ENCODE results near the gene DYSF. TPM values are rescaled to one million over a fixed set of nuclear protein-coding genes. Genes with fewer than 3 reads are reported as not detected.

Gene DYSF
- total RNA-seq, 1 experiment from 2014 or later: 0.24 TPM

- Histone ChIP-seq H3K36me3 (ENCODE audit: insufficient read depth, low read length, poor library complexity, severe bottlenecking) (no peaks in the 10 kb centered on the region), H3K27ac (ENCODE audit: low read depth, low read length, poor library complexity, severe bottlenecking) (no peak overlapping the region), H3K9me3 (ENCODE audit: low read depth, low read length, poor library complexity, severe bottlenecking) (no peaks in the 10 kb centered on the region), H3K4me1 (ENCODE audit: insufficient read depth, low read length, poor library complexity, severe bottlenecking) (no peaks in the 10 kb centered on the region), H3K27me3 (replicated peaks; ENCODE audit: insufficient read depth, low read depth, low read length, poor library complexity) (no peaks in the 10 kb centered on the region), H3K4me3 (ENCODE audit: low read depth, low read length, poor library complexity, severe bottlenecking) (no peak overlapping the region)
- ChIA-PET CTCF (no interaction called here), POLR2A (ENCODE audit: low non-redundant PET) (no interaction called here)
- TF ChIP-seq, protein P1, sequence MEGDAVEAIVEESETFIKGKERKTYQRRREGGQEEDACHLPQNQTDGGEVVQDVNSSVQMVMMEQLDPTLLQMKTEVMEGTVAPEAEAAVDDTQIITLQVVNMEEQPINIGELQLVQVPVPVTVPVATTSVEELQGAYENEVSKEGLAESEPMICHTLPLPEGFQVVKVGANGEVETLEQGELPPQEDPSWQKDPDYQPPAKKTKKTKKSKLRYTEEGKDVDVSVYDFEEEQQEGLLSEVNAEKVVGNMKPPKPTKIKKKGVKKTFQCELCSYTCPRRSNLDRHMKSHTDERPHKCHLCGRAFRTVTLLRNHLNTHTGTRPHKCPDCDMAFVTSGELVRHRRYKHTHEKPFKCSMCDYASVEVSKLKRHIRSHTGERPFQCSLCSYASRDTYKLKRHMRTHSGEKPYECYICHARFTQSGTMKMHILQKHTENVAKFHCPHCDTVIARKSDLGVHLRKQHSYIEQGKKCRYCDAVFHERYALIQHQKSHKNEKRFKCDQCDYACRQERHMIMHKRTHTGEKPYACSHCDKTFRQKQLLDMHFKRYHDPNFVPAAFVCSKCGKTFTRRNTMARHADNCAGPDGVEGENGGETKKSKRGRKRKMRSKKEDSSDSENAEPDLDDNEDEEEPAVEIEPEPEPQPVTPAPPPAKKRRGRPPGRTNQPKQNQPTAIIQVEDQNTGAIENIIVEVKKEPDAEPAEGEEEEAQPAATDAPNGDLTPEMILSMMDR (conservative IDR thresholded peaks at IDR 0.05; ENCODE audit: low read depth, low read length): no peak
- TF ChIP-seq EZH2 (IDR thresholded peaks at IDR 0.05; ENCODE audit: borderline replicate concordance, low read depth, low read length, poor library complexity, severe bottlenecking): no peak
- BruUV-seq (replicated peaks): no TSS peak
- intact Hi-C loops (cut with micrococcal nuclease; ENCODE audit: unreplicated experiment): no loop called here
- no peak for DNase-seq (ENCODE audit: low spot score)
Observed at GRCh38 chr2:71693286-71694270, 240.2 kb downstream of the DYSF start.

DNA sequence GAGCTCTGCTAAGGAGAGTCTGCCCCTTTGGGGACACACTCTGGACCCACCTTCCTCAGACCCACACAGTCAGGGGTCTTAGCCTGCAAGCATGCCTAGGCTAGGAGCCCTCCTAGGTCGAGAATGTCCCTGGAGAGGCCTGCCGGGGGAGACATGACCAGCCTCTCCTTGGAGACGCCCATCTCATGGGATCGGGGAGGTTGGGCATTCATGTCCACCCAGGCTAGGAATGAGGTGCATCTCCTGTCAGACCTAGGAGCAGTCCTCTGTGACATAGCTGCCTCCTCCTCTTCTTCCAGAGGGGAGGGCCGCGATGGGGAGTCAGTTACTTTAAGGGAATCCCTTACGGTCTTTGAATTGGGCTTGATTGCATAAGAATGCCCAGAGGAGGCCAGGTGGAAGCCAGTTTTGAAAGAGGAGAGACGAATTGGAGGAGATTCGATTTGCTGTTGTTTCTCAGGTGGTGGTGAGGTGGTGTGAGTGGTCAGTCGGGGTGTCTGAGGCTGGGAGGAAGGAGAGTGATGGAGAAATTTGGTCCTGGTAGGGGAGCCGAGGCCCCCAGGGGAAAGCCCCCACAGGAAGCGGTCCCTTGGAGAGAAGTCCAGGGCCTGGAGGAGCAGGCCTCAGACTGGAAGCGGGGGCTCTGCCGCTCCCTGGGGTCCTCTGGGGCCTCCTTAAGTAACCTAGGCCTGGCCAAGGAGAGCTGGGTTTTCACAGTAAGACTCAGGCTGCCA, 241.3 kb downstream of the DYSF start:
- no peak overlapping the region for H3K4me3 ChIP-seq (ENCODE audit: low read depth, low read length, poor library complexity, severe bottlenecking)
- no peaks in the 10 kb centered on the region for H3K36me3 ChIP-seq (ENCODE audit: insufficient read depth, low read length, poor library complexity, severe bottlenecking)
- POLR2A ChIA-PET (ENCODE audit: low non-redundant PET): no interaction called here
- H3K9me3 ChIP-seq (ENCODE audit: low read depth, low read length, poor library complexity, severe bottlenecking): no peaks in the 10 kb centered on the region
- no peaks in the 10 kb centered on the region for H3K27me3 ChIP-seq (replicated peaks; ENCODE audit: insufficient read depth, low read depth, low read length, poor library complexity)
- CTCF ChIA-PET: no interaction called here
- H3K27ac ChIP-seq (ENCODE audit: low read depth, low read length, poor library complexity, severe bottlenecking): no peak overlapping the region
- intact Hi-C loops (cut with micrococcal nuclease; ENCODE audit: unreplicated experiment): no loop called here
- TF ChIP-seq EZH2 (IDR thresholded peaks at IDR 0.05; ENCODE audit: borderline replicate concordance, low read depth, low read length, poor library complexity, severe bottlenecking): no peak
- TF ChIP-seq, protein P1 (conservative IDR thresholded peaks at IDR 0.05; ENCODE audit: low read depth, low read length): no peak
- no peaks in the 10 kb centered on the region for H3K4me1 ChIP-seq (ENCODE audit: insufficient read depth, low read length, poor library complexity, severe bottlenecking)
- DNase-seq (ENCODE audit: low spot score): no peak
- BruUV-seq (replicated peaks): no TSS peak

DNA sequence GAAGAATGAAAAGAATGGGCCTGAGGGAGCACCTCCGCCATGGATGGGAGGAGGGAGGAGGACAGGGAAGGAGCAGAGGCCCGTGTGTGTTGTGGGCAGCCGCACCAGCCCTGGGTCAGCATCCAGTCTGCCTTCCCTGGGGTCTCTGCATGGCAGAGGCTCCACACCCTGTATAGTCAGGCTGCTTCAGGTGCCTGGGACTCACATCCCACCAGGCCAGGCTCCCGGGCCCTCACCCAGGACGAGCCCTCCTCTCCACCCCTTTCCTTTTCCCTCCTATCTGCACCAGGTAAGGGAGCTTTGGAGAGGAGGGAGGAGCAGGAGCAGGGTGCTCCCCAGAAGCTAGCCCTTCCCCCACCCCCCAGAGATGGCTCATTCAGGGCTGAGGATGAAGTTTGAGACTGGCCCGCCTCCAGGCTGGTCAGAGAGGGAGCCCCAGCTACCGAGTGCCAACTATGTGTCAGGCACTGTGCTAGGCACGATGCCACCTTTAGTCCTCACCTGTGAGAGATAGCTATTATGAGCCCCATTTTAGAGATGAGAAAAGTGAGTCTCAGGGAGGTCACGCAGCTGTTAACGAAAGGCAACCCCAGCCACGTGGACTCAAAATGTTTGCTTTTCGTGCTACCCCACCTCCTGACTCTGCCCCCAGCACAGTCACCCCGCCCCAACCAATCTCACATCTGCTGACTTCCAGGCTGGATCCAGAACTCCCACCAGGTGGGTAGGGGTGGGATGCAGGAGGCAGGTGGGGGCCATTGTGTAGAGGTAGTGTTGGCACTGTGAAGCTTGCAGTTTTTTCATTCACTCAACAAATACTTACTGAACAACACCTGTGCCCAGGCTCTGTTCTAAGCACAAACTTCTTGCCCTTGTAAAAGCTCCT, 242.1 kb downstream of the DYSF start:
- ChIA-PET CTCF (no interaction called here), POLR2A (ENCODE audit: low non-redundant PET) (interaction anchor here (0.6 kb wide), 1 partner anchor 411 kb away, joined by 3 read pairs; no protein-coding TSS in a partner anchor)
- Histone ChIP-seq H3K4me3 (ENCODE audit: low read depth, low read length, poor library complexity, severe bottlenecking) (no peak overlapping the region), H3K27ac (ENCODE audit: low read depth, low read length, poor library complexity, severe bottlenecking) (no peak overlapping the region), H3K9me3 (ENCODE audit: low read depth, low read length, poor library complexity, severe bottlenecking) (no peaks in the 10 kb centered on the region), H3K4me1 (ENCODE audit: insufficient read depth, low read length, poor library complexity, severe bottlenecking) (no peaks in the 10 kb centered on the region), H3K27me3 (replicated peaks; ENCODE audit: insufficient read depth, low read depth, low read length, poor library complexity) (no peaks in the 10 kb centered on the region), H3K36me3 (ENCODE audit: insufficient read depth, low read length, poor library complexity, severe bottlenecking) (no peaks in the 10 kb centered on the region)
- no peak for DNase-seq (ENCODE audit: low spot score)
- intact Hi-C loops (cut with micrococcal nuclease; ENCODE audit: unreplicated experiment): no loop called here
- no peak for TF ChIP-seq EZH2 (IDR thresholded peaks at IDR 0.05; ENCODE audit: borderline replicate concordance, low read depth, low read length, poor library complexity, severe bottlenecking)
- TF ChIP-seq, protein P1 (conservative IDR thresholded peaks at IDR 0.05; ENCODE audit: low read depth, low read length): no peak
- no TSS peak for BruUV-seq (replicated peaks)
